H9 (cell line): ENCODE results near the gene AGBL4. TPM values are rescaled to one million over a fixed set of nuclear protein-coding genes. Genes with fewer than 3 reads are reported as not detected.

Source experiments
- DNase-seq: peaks from one replicate; pipeline ENCODE4 v3.0.0-alpha.2; 2017
- H2AFZ ChIP-seq: one replicate; pipeline ENCODE4 v1.6.1; 2013; ENCODE audit warnings: mild to moderate bottlenecking, low read length, control low read depth, moderate library complexity
- H2AK5ac ChIP-seq: 2 replicates; pipeline ENCODE4 v1.6.1; 2013; ENCODE audit warnings: low read length, control low read depth, mixed read lengths; ENCODE audit not compliant: insufficient read length
- H2BK120ac ChIP-seq: one replicate; pipeline ENCODE4 v1.6.1; 2013; ENCODE audit warnings: low read depth, mild to moderate bottlenecking, low read length, control low read depth, inconsistent platforms; ENCODE audit not compliant: poor library complexity, severe bottlenecking
- H2BK12ac ChIP-seq: 2 replicates; pipeline ENCODE4 v1.6.1; 2013; ENCODE audit warnings: low read length, control low read depth, mixed read lengths, low read depth; ENCODE audit not compliant: insufficient read length
- H2BK15ac ChIP-seq: 2 replicates; pipeline ENCODE4 v1.6.1; 2013; ENCODE audit warnings: low read depth, low read length, control low read depth
- H2BK20ac ChIP-seq: one replicate; pipeline ENCODE4 v1.6.1; 2013; ENCODE audit warnings: low read depth, mild to moderate bottlenecking, low read length, control low read depth, inconsistent platforms; ENCODE audit not compliant: poor library complexity, severe bottlenecking
- H2BK5ac ChIP-seq: 2 replicates; pipeline ENCODE4 v1.6.1; 2013; ENCODE audit warnings: low read length, control low read depth, mixed read lengths; ENCODE audit not compliant: insufficient read length
- H3K14ac ChIP-seq: 2 replicates; pipeline ENCODE4 v1.6.1; 2013; ENCODE audit warnings: low read length, control low read depth; ENCODE audit not compliant: insufficient read depth
- H3K18ac ChIP-seq: 2 replicates; pipeline ENCODE4 v1.6.1; 2013; ENCODE audit warnings: low read depth, mild to moderate bottlenecking, mixed read lengths, low read length, control low read depth; ENCODE audit not compliant: insufficient read length
- H3K23ac ChIP-seq: 2 replicates; pipeline ENCODE4 v1.6.1; 2013; ENCODE audit warnings: low read length, control low read depth, mixed read lengths, low read depth; ENCODE audit not compliant: insufficient read length
- H3K23me2 ChIP-seq: 2 replicates; pipeline ENCODE4 v1.6.1; 2013; ENCODE audit warnings: low read depth, mild to moderate bottlenecking, mixed read lengths, low read length, control low read depth; ENCODE audit not compliant: insufficient read length, poor library complexity, severe bottlenecking
- H3K27ac ChIP-seq: 2 replicates; pipeline ENCODE4 v1.5.1; 2013; ENCODE audit warnings: low read length, control low read depth, mixed read lengths, low read depth; ENCODE audit not compliant: insufficient read length
- H3K27me3 ChIP-seq: 2 replicates; pipeline ENCODE4 v1.6.1; 2013; ENCODE audit warnings: low read length, control low read depth, inconsistent platforms; ENCODE audit not compliant: insufficient read depth
- H3K4ac ChIP-seq: 2 replicates; pipeline ENCODE4 v1.6.1; 2013; ENCODE audit warnings: low read depth, mild to moderate bottlenecking, control low read depth, inconsistent platforms, low read length, moderate library complexity
- H3K4me1 ChIP-seq: 2 replicates; pipeline ENCODE4 v1.6.1; 2013; ENCODE audit warnings: low read length, control low read depth, inconsistent platforms; ENCODE audit not compliant: insufficient read depth
- H3K4me2 ChIP-seq: 2 replicates; pipeline ENCODE4 v1.6.1; 2013; ENCODE audit warnings: low read length, control low read depth, mixed read lengths; ENCODE audit not compliant: insufficient read length, insufficient read depth
- H3K56ac ChIP-seq: 2 replicates; pipeline ENCODE4 v1.6.1; 2013; ENCODE audit warnings: low read depth, mild to moderate bottlenecking, mixed read lengths, low read length, control low read depth; ENCODE audit not compliant: insufficient read length
- H3K79me1 ChIP-seq: 2 replicates; pipeline ENCODE4 v1.6.1; 2013; ENCODE audit warnings: low read depth, mild to moderate bottlenecking, moderate library complexity, low read length, control low read depth, inconsistent platforms; ENCODE audit not compliant: insufficient read depth, poor library complexity, severe bottlenecking
- H3K79me2 ChIP-seq: 2 replicates; pipeline ENCODE4 v1.6.1; 2013; ENCODE audit warnings: low read length, control low read depth, inconsistent platforms; ENCODE audit not compliant: insufficient read depth
- H3K9ac ChIP-seq: 2 replicates; pipeline ENCODE4 v1.6.1; 2013; ENCODE audit warnings: low read length, control low read depth, mixed read lengths; ENCODE audit not compliant: insufficient read length; ENCODE audit errors: extremely low read depth
- H3K9me3 ChIP-seq: one replicate; pipeline ENCODE4 v1.6.1; 2013; ENCODE audit warnings: low read depth, low read length, inconsistent platforms; ENCODE audit not compliant: control insufficient read depth
- H3T11ph ChIP-seq: one replicate; pipeline ENCODE4 v1.6.1; 2013; ENCODE audit warnings: mild to moderate bottlenecking, low read length, control low read depth, inconsistent platforms
- H4K20me1 ChIP-seq: one replicate; pipeline ENCODE4 v1.6.1; 2013; ENCODE audit not compliant: control insufficient read depth, insufficient read length, insufficient read depth
- H4K5ac ChIP-seq: 2 replicates; pipeline ENCODE4 v1.6.1; 2013; ENCODE audit warnings: low read depth, mild to moderate bottlenecking, mixed read lengths, low read length, control low read depth; ENCODE audit not compliant: insufficient read length
- H4K8ac ChIP-seq: replicated peaks from 2 replicates; pipeline ENCODE4 v1.6.1; 2013; ENCODE audit warnings: low read length, control low read depth, mixed read lengths, low read depth; ENCODE audit not compliant: insufficient read length
- H4K91ac ChIP-seq: 2 replicates; pipeline ENCODE4 v1.6.1; 2013; ENCODE audit warnings: low read depth, mild to moderate bottlenecking, moderate library complexity, mixed read lengths, low read length, control low read depth; ENCODE audit not compliant: insufficient read length
- H3K27ac Mint-ChIP-seq, 3 experiments: 2 replicates in 2 of 3; 3 replicates in 1 of 3; pipeline ENCODE4 v1.8.0; 2020 to 2021; ENCODE audit warnings: mixed read lengths in 3 of 3, mild to moderate bottlenecking in 1 of 3, moderate library complexity in 1 of 3
- H3K27me3 Mint-ChIP-seq: 2 replicates; pipeline ENCODE4 v1.8.0; 2021; ENCODE audit warnings: low read depth, mild to moderate bottlenecking, moderate library complexity, mixed read lengths
- H3K36me3 Mint-ChIP-seq, 3 experiments: 2 replicates in 2 of 3; 3 replicates in 1 of 3; pipeline ENCODE4 v1.8.0; 2020 to 2021; ENCODE audit warnings: low read depth in 3 of 3, mixed read lengths in 3 of 3; ENCODE audit not compliant: insufficient read depth in 1 of 3
- H3K4me1 Mint-ChIP-seq, 2 experiments: 2 replicates each; pipeline ENCODE4 v1.8.0; 2020; ENCODE audit warnings: mixed read lengths in 2 of 2
- H3K4me3 Mint-ChIP-seq, 2 experiments: 2 replicates in 1 of 2; 3 replicates in 1 of 2; pipeline ENCODE4 v1.8.0; 2020 to 2021; ENCODE audit warnings: mild to moderate bottlenecking in 2 of 2, mixed read lengths in 2 of 2, moderate library complexity in 1 of 2
- H3K9me3 Mint-ChIP-seq, 2 experiments: 2 replicates in 1 of 2; 3 replicates in 1 of 2; pipeline ENCODE4 v1.8.0; 2020; ENCODE audit warnings: mild to moderate bottlenecking in 2 of 2, mixed read lengths in 2 of 2, moderate library complexity in 1 of 2
- WGBS: extraction: QIAGEN DNeasy Blood & Tissue Kit; methylation state at CpG from one replicate; pipeline ENCODE4 v1.1.7; 2013; ENCODE audit warnings: missing lambda C conversion rate, low lambda C conversion rate, mixed read lengths; ENCODE audit not compliant: insufficient read length; ENCODE audit errors: extremely low coverage; 5-methylcytosine and 5-hydroxymethylcytosine counted together
- total RNA-seq: library from RNA; stranded (reverse); gene quantifications from 2 replicates; pipeline ENCODE4 v1.2.1, GENCODE V29; 2021
- TF ChIP-seq, protein P1 (sequence below): fragments of 200-600 bp; sonication (generic); conservative IDR thresholded peaks from 3 replicates; pipeline ENCODE4 v1.8.0; 2021; ENCODE audit warnings: antibody characterized with exemption, mild to moderate bottlenecking

The AGBL4 gene
- total RNA-seq, 1 experiment from 2014 or later: not detected

DNA sequence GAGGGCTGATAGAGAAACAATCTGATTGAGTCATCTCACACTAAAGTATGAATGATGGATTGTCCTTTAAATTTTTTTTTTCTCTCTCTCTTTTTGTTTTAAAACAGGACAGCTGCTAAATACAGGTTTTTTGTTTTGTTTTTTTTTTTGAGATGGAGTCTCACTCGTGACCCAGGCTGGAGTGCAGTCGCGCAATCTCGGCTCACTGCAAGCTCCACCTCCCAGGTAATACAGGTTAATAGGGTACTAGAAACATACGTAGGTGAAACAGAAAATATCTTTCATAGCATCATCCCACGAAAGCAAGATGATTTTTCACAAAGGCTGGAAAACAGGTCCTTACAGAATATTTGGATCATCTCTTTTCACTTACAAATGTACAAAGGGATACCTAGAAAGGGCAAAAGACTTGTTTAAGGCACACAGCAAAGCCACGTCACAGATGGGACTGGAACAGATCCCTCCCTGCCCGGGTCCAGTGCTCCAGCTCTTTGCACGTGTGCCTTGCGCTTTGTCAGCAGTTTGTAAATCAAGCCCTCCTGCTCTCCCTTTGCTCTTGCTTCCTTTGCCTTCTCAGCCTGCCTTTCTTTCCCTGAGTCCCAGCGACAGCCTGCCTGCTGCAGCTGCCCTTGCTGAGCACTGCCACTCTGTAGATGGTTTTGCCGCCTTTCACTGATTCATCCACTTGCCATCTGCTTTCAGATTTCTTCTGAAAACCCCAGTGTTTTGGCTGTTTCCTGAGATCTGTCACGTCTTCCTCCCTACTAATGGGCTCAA is 1075.8 kb downstream of the AGBL4 start:
- Histone ChIP-seq H4K91ac (no peak overlapping the region), H2BK20ac (no peak overlapping the region), H3K56ac (no peak overlapping the region), H3K9me3 (peaks cover 21% of the 10 kb centered on the region), H3K79me2 (no peaks in the 10 kb centered on the region), H3T11ph (no peak overlapping the region), H2AK5ac (no peak overlapping the region), H3K4ac (no peak overlapping the region), H4K5ac (no peak overlapping the region), H3K23me2 (no peaks in the 10 kb centered on the region), H2BK12ac (no peak overlapping the region), H3K4me2 (no peak overlapping the region), H3K23ac (no peak overlapping the region), H3K14ac (no peak overlapping the region), H2BK120ac (no peak overlapping the region), H2BK5ac (no peak overlapping the region), H2AFZ (no peak overlapping the region), H3K9ac (no peak overlapping the region), H3K79me1 (no peaks in the 10 kb centered on the region), H2BK15ac (no peak overlapping the region), H3K18ac (no peak overlapping the region), H3K27ac (no peak overlapping the region), H3K27me3 (no peaks in the 10 kb centered on the region), H4K8ac (no peak overlapping the region), H4K20me1 (no peaks in the 10 kb centered on the region), H3K4me1 (no peaks in the 10 kb centered on the region)
- TF ChIP-seq, protein P1, sequence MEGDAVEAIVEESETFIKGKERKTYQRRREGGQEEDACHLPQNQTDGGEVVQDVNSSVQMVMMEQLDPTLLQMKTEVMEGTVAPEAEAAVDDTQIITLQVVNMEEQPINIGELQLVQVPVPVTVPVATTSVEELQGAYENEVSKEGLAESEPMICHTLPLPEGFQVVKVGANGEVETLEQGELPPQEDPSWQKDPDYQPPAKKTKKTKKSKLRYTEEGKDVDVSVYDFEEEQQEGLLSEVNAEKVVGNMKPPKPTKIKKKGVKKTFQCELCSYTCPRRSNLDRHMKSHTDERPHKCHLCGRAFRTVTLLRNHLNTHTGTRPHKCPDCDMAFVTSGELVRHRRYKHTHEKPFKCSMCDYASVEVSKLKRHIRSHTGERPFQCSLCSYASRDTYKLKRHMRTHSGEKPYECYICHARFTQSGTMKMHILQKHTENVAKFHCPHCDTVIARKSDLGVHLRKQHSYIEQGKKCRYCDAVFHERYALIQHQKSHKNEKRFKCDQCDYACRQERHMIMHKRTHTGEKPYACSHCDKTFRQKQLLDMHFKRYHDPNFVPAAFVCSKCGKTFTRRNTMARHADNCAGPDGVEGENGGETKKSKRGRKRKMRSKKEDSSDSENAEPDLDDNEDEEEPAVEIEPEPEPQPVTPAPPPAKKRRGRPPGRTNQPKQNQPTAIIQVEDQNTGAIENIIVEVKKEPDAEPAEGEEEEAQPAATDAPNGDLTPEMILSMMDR: no peak
- Mint-ChIP-seq H3K27ac (no peak overlapping the region; a peak in 1 of 7 replicates), H3K36me3 (peaks cover 0 to 36% (median 3%) of the 10 kb centered on the region in 3 experiments; a peak in 5 of 7 replicates), H3K9me3 (peaks cover 75 to 94% of the 10 kb centered on the region in 2 experiments), H3K4me1 (no peaks in the 10 kb centered on the region), H3K27me3 (peaks cover 5% of the 10 kb centered on the region), H3K4me3 (no peak overlapping the region)
- WGBS: no CpG with 5 or more reads among the region's 13 CpGs
- DNase-seq: peak; percentile 27
